OCI-LY3 (cell line): ENCODE results near the gene CADPS2.

Source experiments
- CTCF ChIP-seq: fragments of 200-600, 300-600 bp; sonication (generic); IDR thresholded peaks from 2 replicates; pipeline ENCODE4 v1.5.1; 2014; ENCODE audit warnings: antibody characterized with exemption, low read length, low read depth
- EZH2phosphoT487 ChIP-seq: fragments of 200-600 bp; shearing (Covaris generic); IDR thresholded peaks from 2 replicates; pipeline ENCODE4 v1.6.1; 2018; ENCODE audit warnings: antibody characterized with exemption, mixed run types, low read depth

GRCh38 chr7:122864838-122865237 lies 21.4 kb downstream of the CADPS2 start:
- TF ChIP-seq CTCF (no peak), EZH2phosphoT487 (no peak)
